GM06990 (cell line): ENCODE measurements around the gene C3orf49.

Experiments
- DNase-seq: peaks from one replicate; pipeline ENCODE4 v3.0.0-alpha.2; 2011; ENCODE audit not compliant: insufficient read length; ENCODE audit errors: extremely low read depth
- H3K27me3 ChIP-seq: replicated peaks from 2 replicates; pipeline ENCODE4 v1.6.0; 2011; ENCODE audit warnings: low read length; ENCODE audit not compliant: control insufficient read depth, insufficient read depth
- H3K36me3 ChIP-seq: 2 replicates; pipeline ENCODE4 v1.5.1; 2011; ENCODE audit warnings: low read length; ENCODE audit not compliant: control insufficient read depth, insufficient read depth
- H3K4me3 ChIP-seq: replicated peaks from 2 replicates; pipeline ENCODE4 v1.5.1; 2011; ENCODE audit warnings: low read depth, mild to moderate bottlenecking, control low read depth, low read length
- TF ChIP-seq, protein P1 (sequence below): IDR thresholded peaks from 2 replicates; pipeline ENCODE4 v1.5.1; 2011; ENCODE audit warnings: low read length, control low read depth, mild to moderate bottlenecking, inconsistent platforms; ENCODE audit not compliant: insufficient read depth, poor library complexity, severe bottlenecking

Gene C3orf49

DNA sequence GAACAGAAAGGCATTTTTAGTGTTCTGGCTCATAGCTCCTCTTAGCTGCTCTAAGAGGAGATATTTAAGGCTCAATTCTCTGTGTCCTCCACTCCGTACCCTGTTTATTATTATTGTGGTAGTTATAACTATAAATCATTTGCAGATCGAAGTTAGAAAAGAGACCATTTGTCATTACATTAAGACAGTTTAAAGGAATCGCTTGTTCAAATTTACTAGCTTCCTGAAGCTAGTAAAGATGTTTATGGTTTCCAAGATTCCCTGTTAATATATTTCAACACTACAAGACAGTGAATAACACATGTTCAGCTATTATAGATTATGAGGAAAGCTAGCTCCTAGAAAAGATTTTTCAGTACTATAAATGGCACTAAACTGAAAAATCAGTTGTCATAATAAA lies 57.2 kb downstream of the C3orf49 start:
- H3K27me3 ChIP-seq: no peaks in the 10 kb centered on the region
- no peak for DNase-seq
- H3K36me3 ChIP-seq: no peaks in the 10 kb centered on the region
- TF ChIP-seq, protein P1, sequence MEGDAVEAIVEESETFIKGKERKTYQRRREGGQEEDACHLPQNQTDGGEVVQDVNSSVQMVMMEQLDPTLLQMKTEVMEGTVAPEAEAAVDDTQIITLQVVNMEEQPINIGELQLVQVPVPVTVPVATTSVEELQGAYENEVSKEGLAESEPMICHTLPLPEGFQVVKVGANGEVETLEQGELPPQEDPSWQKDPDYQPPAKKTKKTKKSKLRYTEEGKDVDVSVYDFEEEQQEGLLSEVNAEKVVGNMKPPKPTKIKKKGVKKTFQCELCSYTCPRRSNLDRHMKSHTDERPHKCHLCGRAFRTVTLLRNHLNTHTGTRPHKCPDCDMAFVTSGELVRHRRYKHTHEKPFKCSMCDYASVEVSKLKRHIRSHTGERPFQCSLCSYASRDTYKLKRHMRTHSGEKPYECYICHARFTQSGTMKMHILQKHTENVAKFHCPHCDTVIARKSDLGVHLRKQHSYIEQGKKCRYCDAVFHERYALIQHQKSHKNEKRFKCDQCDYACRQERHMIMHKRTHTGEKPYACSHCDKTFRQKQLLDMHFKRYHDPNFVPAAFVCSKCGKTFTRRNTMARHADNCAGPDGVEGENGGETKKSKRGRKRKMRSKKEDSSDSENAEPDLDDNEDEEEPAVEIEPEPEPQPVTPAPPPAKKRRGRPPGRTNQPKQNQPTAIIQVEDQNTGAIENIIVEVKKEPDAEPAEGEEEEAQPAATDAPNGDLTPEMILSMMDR: no peak
- no peak overlapping the region for H3K4me3 ChIP-seq

DNA sequence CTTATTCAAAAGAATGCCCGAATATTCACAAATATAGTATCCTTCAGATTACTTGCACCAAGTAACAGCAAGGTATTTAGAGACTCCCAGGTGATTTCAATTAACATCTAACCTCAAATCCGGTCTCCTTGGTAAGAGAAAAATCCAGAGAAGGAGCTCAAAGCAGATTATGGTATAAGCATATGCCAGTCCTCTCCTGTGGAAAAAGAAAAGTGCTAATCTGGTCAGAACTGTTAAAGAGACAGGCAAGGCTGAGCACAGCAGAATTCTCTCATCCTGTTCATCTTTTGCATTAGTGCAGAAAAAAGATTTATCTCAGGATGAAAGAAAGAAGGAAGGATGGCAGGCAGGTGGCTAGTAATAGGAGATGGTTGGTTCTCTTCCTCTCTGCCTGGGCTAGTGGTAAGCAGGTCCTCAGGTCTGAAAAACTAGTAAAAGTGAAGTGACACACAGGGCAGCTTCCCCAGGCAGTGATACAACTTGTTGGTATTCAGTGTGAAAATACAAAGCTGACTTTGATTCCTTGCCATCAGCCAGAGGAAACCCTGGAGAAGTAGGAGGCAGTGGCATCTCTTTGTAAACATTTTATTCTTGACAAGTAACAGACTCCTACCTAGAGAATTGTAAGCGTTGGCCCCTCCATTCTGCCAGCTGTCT lies 58.8 kb downstream of the C3orf49 start:
- Histone ChIP-seq H3K36me3 (no peaks in the 10 kb centered on the region), H3K27me3 (no peaks in the 10 kb centered on the region), H3K4me3 (no peak overlapping the region)
- DNase-seq: no peak
- TF ChIP-seq, protein P1: no peak

GRCh38 chr3:63878394-63879060 lies 59.4 kb downstream of the C3orf49 start:
- no peaks in the 10 kb centered on the region for H3K27me3 ChIP-seq
- H3K4me3 ChIP-seq: no peak overlapping the region
- TF ChIP-seq, protein P1: no peak
- DNase-seq: no peak
- H3K36me3 ChIP-seq: no peaks in the 10 kb centered on the region

- no peak for DNase-seq
- TF ChIP-seq, protein P1: no peak
These were observed 61.6 kb downstream of the C3orf49 start for GRCh38 chr3:63880653-63881052.

DNA sequence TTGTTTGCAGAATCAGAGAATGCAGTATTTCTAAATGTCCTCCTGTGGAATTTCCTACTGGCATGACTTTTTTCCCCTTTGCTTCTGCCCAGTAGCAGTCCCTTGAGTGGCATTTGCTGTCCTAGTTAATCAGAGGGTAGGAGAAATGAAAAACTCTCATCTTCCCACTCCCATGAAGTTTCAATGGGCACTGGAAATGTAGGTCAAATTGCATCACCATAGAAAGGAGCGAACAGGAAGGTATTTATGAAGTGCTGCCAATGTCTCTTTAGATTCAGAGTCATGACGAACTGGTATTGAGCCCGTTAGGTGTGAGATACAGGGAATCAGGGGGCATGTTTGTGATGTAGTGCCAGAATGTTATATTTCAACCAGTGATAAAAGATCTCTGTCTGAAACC lies 67.8 kb downstream of the C3orf49 start:
- no peak for DNase-seq
- Histone ChIP-seq H3K36me3 (no peaks in the 10 kb centered on the region), H3K27me3 (no peaks in the 10 kb centered on the region), H3K4me3 (no peak overlapping the region)
- TF ChIP-seq, protein P1: no peak

More at GRCh38 chr3:63880653-63881052, 61.6 kb downstream of the C3orf49 start:
- Histone ChIP-seq H3K4me3 (no peak overlapping the region), H3K36me3 (no peaks in the 10 kb centered on the region), H3K27me3 (no peaks in the 10 kb centered on the region)
